KBM-7 (cell line): Measurements from ENCODE around the gene FSCN2.

Experiments used
- DNase-seq: peaks from one replicate; pipeline ENCODE4 v3.0.0-alpha.2; 2015
- in situ Hi-C: fragments of 300-500 bp; cut with MboI; formaldehyde crosslinking; loops from 2 replicates; pipeline ENCODE4 v1.14.3; 2020; ENCODE audit warnings: low sequenced_read_pairs, low pct_unique_long_range_greater_than_20kb, mixed read lengths

Gene FSCN2

GRCh38 chr17:81566461-81567126 lies 38.4 kb downstream of the FSCN2 start:
- DNase-seq, result peak; percentile 91
- in situ Hi-C loops, result no loop called here

DNA sequence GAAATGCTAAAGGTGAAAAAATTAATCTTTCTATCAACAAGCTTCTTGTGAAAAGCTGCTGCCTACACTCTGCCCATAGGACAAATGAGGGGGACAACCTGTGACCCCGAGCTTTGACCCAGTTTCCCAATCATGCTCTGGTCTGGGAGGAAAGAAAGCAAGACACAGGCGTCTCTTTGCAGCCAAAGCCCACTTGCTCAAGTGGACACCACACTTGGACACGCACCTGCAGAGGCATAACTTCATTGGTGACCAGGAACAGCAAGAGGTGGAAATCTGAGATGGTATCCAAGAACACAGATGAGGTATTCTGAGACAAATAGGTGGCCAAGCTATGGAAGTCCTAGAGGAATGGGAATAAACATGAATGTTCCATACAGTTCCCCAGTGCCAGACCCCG lies 39.0 kb downstream of the FSCN2 start:
- no peak for DNase-seq
- in situ Hi-C loops, result no loop called here

DNA sequence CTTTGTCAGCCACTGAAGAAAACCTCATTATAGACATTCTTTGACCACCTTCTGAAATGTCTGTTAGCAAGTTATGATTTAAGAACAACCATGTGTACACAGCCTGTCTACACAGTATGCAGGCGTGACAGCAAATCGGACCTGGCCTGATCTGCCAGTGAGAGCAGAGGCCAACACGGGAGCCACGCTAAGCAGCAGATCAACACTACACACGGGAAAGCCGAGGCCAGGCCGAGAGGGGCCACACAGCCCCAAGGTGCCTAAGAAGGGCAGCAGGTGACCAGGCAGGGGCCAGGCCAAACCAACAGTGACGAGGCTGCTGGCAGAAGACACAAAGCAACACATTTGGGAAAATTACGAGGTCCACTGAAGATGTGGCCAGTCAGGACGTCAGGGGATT lies 40.2 kb downstream of the FSCN2 start:
- DNase-seq, result no peak
- in situ Hi-C loops, result no loop called here

- in situ Hi-C loops, result no loop called here
- DNase-seq, result no peak
Observed at GRCh38 chr17:81569986-81570514, 41.9 kb downstream of the FSCN2 start.

GRCh38 chr17:81570964-81571363 lies 42.8 kb downstream of the FSCN2 start:
- DNase-seq, result no peak
- in situ Hi-C loops, result no loop called here

GRCh38 chr17:81572563-81573168 lies 44.5 kb downstream of the FSCN2 start:
- DNase-seq, result no peak
- in situ Hi-C loops, result no loop called here

GRCh38 chr17:81573794-81574642 lies 45.8 kb downstream of the FSCN2 start:
- DNase-seq, result no peak
- in situ Hi-C loops, result no loop called here

DNA sequence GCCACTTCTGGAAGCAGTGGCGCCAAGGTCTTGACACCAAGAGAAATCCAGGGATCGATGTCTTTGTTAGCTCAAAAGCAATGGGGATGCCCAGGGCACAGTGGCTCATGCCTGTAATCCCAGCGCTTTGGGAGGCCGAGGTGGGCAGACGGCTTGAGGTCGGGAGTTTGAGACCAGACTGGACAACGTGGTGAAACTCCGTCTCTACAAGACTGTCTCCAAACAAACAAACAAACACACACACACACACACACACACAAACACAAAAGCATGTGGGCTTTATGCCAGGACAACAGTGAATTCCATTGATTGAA lies 46.4 kb downstream of the FSCN2 start:
- no peak for DNase-seq
- in situ Hi-C loops, result no loop called here

- DNase-seq, result no peak
- in situ Hi-C loops, result no loop called here
Observed at GRCh38 chr17:81575836-81576235, 47.7 kb downstream of the FSCN2 start.

DNA sequence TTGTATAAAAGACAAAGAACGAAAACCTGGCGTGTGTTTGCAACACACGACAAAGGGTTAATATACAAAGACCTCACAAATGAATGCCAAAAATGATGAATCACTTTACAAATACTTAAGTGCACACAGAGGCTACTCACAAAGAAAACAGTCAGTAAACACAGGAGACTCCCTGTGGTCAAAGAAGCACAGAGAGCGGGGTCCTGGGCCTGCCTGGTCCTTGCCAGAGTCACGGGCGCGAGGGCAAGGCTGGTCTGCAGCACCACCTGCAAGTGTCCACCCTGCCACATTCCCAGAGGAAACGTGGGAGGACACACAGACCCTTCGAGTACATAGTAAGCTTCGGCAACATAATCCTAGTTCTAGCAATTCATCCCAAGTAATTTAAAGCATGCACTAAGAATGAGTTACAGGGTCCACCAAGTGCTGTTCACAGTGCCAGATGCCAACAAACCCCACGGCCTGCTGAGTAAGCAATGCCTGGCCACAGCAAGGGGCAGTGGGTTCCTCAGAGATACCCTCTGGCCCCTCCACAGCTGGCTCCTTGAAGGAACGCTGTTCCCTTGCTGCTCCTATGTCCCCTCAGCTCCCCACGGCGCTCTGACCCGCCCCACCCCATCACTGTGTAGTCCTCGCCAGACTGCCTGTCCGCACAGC lies 48.6 kb downstream of the FSCN2 start:
- DNase-seq, result no peak
- in situ Hi-C loops, result no loop called here

- in situ Hi-C loops, result no loop called here
- peak; percentile 42 for DNase-seq
Observed at GRCh38 chr17:81577278-81578000, 49.3 kb downstream of the FSCN2 start.

DNA sequence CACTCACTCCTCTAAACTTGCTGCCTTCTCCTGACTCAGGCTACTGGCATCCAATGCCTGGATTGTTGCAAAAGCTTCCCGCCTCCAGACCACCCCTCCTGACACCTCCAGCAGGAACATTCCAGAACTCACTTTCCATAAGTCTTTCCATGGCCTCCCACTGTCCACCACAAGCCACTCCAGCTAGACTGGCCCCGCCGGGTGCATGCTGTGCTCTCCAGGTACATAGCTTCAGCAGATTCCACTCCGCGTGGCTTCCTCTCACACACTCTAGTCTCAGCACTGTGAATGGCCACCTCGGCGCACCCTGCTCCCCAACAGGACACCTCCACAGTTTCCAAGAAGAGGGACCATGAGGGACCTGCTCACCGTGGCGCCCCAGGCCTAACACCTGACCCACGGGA lies 49.9 kb downstream of the FSCN2 start:
- in situ Hi-C loops, result no loop called here
- DNase-seq, result no peak

DNA sequence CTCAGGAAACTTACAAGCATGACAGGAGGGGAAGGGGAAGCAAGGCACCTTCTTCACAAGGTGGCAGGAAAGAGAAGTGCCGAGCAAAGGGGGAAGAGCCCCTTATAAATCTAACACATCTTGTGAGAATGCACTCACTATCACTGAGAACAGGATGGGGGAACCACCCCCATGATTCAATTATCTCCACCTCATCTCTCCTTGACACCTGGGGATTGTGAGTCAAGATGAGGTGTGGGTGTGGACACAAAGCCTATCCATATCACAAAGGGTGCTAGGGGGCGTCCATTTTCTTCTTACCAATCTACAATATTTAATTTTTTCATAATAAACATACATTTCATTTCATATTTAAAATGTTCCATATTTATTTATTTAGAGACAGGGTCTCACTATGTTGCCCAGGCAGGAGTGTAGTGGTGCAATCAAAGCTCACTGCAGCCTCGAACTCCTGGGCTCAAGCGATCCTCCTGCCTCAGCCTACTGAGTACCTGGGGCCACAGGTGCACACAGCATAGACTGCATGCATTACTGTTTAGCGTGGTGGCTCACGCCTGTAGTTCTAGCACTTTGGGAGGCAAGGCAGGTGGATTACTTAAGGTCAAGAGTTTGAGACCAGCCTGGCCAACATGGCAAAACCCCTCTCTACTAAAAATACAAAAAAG lies 50.5 kb downstream of the FSCN2 start:
- in situ Hi-C loops, result no loop called here
- DNase-seq, result peak; percentile 14

- in situ Hi-C loops, result no loop called here
- no peak for DNase-seq
Observed at GRCh38 chr17:81579298-81579697, 51.1 kb downstream of the FSCN2 start.

GRCh38 chr17:81579821-81580321 lies 51.7 kb downstream of the FSCN2 start:
- DNase-seq, result no peak
- in situ Hi-C loops, result no loop called here

DNA sequence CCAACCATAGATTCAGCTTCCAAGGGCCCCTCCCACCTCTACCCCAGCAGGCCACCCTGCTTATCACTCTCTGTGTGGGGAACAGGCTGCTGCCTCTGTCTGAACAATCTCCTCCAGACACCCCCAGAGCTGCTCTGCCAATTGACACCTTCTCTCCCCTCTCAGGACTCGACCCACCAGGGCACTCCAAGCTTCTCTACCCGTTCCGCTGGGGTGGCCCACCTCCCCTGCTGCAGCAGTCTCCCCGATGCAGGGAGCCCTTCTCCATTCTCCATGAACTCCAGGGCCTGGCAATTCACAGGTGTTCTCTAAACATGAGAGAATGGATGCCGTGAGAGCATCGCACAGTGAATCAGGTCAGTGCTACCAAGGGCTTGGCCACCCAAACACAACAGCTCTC lies 52.3 kb downstream of the FSCN2 start:
- in situ Hi-C loops, result no loop called here
- no peak for DNase-seq

DNA sequence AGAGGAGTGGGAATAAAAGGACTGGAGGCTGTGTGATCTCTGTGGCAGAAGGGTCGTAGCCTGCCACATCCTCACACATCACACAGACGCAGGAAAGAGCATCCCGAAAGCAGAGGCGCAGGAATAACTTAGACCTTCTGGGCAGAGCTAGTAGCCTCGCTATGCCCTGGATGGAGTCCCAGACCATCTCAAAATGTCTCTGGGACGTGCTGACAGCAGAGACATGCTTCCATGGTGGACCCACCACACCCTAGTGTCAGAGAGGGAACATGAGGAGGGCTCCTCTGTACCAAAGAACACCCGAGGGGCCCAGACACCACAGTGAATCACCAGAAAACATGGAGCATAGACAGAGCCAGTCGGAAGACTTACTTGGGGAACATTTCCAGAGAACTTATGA lies 53.6 kb downstream of the FSCN2 start:
- DNase-seq, result no peak
- in situ Hi-C loops, result no loop called here

DNA sequence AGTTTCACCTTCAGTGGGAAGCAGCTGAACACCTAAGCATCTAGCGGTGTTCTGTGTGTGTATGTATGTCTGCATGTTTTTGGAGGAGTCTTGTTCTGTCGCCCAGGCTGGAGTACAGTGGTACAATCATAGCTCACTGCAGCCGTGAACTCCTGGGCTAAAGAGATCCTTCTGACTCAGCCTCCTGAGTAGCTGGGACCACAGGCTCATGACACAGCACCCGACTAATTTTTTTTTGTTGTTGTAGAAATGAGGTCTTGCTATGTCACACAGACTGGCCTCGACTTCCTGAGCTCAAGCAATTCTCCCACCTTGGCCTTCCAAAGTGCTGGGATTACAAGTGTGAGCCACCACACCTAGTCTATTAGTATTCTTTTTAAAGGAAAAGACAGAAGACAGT lies 54.2 kb downstream of the FSCN2 start:
- in situ Hi-C loops, result no loop called here
- DNase-seq, result no peak

GRCh38 chr17:81582749-81583148 lies 54.6 kb downstream of the FSCN2 start:
- DNase-seq, result no peak
- in situ Hi-C loops, result no loop called here
